GM12878 (cell line): ENCODE measurements around the gene HTR4.

Source experiments
- CTCF ChIP-seq, 3 experiments: IDR thresholded peaks in 2 of 3; conservative IDR thresholded peaks in 1 of 3; 2 replicates each; pipeline ENCODE4 v1.5.1; 2011; ENCODE audit warnings: low read depth in 3 of 3, low read length in 3 of 3, mild to moderate bottlenecking in 3 of 3, control low read depth in 2 of 3, moderate library complexity in 2 of 3, inconsistent platforms in 1 of 3, mixed read lengths in 1 of 3; ENCODE audit not compliant: control insufficient read depth in 2 of 3, insufficient read depth in 1 of 3; ENCODE audit errors: extremely low read depth in 1 of 3
- MYC ChIP-seq: IDR thresholded peaks from 2 replicates; pipeline ENCODE4 v1.6.1; 2011; ENCODE audit warnings: mild to moderate bottlenecking, low read length, moderate library complexity, inconsistent platforms; ENCODE audit not compliant: insufficient read depth, insufficient replicate concordance, insufficient read length, severe bottlenecking
- RCOR1 ChIP-seq: conservative IDR thresholded peaks from 2 replicates; pipeline ENCODE4 v1.6.1; 2012; ENCODE audit warnings: low read depth, low read length, improper control_type of control experiment
- TF ChIP-seq, protein P1 (sequence below): IDR thresholded peaks from 2 replicates; pipeline ENCODE4 v1.6.1; 2012; ENCODE audit warnings: low read depth, low read length, improper control_type of control experiment

- TF ChIP-seq MYC (no peak), RCOR1 (no peak), CTCF (IDR thresholded peaks at IDR 0.05 in 2 of 3, conservative IDR thresholded peaks at IDR 0.05 in 1 of 3; ENCODE audit: control insufficient read depth in 2 of 3, extremely low read depth in 1 of 3, insufficient read depth in 1 of 3, low read depth in 3 of 3, low read length in 3 of 3) (no peak)
- TF ChIP-seq, protein P1, sequence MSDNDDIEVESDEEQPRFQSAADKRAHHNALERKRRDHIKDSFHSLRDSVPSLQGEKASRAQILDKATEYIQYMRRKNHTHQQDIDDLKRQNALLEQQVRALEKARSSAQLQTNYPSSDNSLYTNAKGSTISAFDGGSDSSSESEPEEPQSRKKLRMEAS = no peak
These were observed 218.3 kb downstream of the HTR4 start for GRCh38 chr5:148436029-148436428.
